Activated CD8-positive, alpha-beta T cell treated with anti-CD3 and anti-CD28 coated beads, Interleukin-2, amount 10 ng/mL, durations not matched to agents 7 days and 5 days (primary cell): ENCODE data around the gene CDK5RAP1. TPM values are rescaled to one million over a fixed set of nuclear protein-coding genes. Genes with fewer than 3 reads are reported as not detected.
"Not testable (repeated sequence)": the region's sequence is repeated elsewhere in the genome, so short reads cannot be mapped to it uniquely, and the experiment has no call there.

Experiments used
- ATAC-seq: fragments of 150-1000 bp; cut with Tn5 transposase; one replicate; pipeline ENCODE4 v1.10.0; 2021; ENCODE audit warnings: moderate library complexity
- CTCF ChIA-PET: fragments of 350-600 bp; sonication (Branson Sonifier 250); formaldehyde crosslinking; loops from one replicate; lab custom pipeline; 2021; ENCODE audit warnings: antibody characterized with exemption; lab: Charles Lee
- POLR2A ChIA-PET: fragments of 350-600 bp; sonication (Branson Sonifier 250); formaldehyde crosslinking; loops from one replicate; lab custom pipeline; 2021; ENCODE audit warnings: antibody characterized with exemption; lab: Charles Lee
- DNase-seq: peaks from one replicate; pipeline ENCODE4 v3.0.0-alpha.2; 2020
- H3K27ac Mint-ChIP-seq: one replicate; pipeline ENCODE4 v1.8.0; 2021; ENCODE audit warnings: mild to moderate bottlenecking, mixed read lengths
- H3K27me3 Mint-ChIP-seq: one replicate; pipeline ENCODE4 v1.8.0; 2021; ENCODE audit warnings: low read depth, mixed read lengths
- H3K36me3 Mint-ChIP-seq: one replicate; pipeline ENCODE4 v1.8.0; 2021; ENCODE audit warnings: low read depth, mixed read lengths
- H3K4me1 Mint-ChIP-seq: one replicate; pipeline ENCODE4 v1.8.0; 2021; ENCODE audit warnings: low read depth, mixed read lengths
- H3K4me3 Mint-ChIP-seq: one replicate; pipeline ENCODE4 v1.8.0; 2021; ENCODE audit warnings: mild to moderate bottlenecking, mixed read lengths
- H3K9me3 Mint-ChIP-seq: one replicate; pipeline ENCODE4 v1.8.0; 2022; ENCODE audit warnings: mixed read lengths; ENCODE audit not compliant: insufficient read depth
- total RNA-seq, 2 experiments: library from RNA; stranded (reverse); gene quantifications; one replicate each; pipeline ENCODE4 v1.2.3, GENCODE V29; 2021

The CDK5RAP1 gene
- 10 to 100 TPM; 32.9 to 37.5 TPM for total RNA-seq

DNA sequence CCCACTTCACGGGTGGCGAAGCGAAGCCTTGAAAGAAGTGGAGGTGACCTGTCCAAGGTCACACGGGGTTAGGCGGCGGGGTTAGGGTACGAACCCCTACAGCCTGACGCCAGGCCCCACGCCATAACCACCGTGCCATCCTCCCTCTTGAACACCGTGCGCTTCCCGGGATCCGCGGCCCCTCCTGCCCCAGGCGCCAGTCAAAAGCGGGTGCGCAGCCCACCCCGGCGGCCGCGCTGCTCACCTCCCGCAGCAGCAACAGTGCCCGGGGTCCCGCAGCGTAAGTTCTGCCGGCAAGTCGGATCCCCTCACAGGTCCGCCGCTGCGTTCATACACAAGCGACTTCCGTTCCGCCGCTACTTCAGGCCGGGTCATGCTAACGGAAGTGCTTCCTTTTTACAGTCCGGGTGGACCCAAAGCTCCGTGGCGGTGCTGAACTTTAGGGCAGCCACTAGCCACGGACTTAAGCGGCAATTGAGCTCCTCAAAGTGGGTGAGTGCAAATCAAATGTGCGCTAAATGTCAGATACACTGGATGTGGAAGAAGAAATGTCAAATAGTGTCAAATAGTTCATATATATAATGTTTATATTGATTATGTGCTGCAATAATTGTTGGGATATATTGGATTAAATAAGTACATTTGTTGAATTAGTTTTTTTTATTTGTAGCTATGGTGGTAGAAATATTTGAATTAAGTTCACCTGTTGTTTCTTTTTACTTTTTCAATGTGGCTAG is at the start of gene CDK5RAP1:
Gene CDK5RAP1 (minus strand): TSS at position 336 of the 737 bp plus-strand sequence. CDS start 4,455 bp downstream, outside the sequence.
- ATAC-seq, result peak; percentile 92
- DNase-seq, result peak; percentile 92
- Mint-ChIP-seq H3K36me3 (peaks cover 3% of the 10 kb centered on the region), H3K4me1 (peaks cover 31% of the 10 kb centered on the region), H3K4me3 (peak within 1 kb of the TSS; percentile 91), H3K27ac (peak within 1 kb of the TSS; percentile 92), H3K9me3 (no peaks in the 10 kb centered on the region), H3K27me3 (no peaks in the 10 kb centered on the region)
- CTCF ChIA-PET, result interaction anchor here (0.7 to 2.4 kb wide), 4 partner anchors 9 to 560 kb away, joined by 3 to 8 read pairs (median 5); no protein-coding TSS in a partner anchor
- POLR2A ChIA-PET, result interaction anchor here (0.6 to 1.5 kb wide), 12 partner anchors 10 to 711 kb away, joined by 3 to 8 read pairs (median 4); partner anchors contain the start of genes ACTL10, EIF2S2 and SNTA1

DNA sequence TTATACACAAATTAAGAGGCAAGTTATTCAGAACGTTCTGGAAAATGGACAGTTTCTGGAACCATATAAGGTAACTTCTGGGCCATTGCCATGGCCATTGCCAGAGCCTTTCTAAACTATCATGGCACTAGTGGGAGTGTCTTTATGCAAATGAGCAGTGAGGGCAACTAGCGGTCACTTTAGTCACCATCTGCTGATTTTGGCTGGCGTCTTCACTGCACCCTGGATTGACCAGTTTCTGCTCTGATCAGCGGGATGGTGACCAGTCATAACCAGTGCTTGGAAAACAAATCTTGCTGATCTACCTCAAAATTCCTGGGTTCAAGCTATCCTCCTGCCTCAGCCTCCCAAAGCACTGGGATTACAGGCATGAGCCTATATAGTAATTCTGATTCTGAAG is 49.5 kb upstream of the CDK5RAP1 start:
- Mint-ChIP-seq H3K27me3 (no peaks in the 10 kb centered on the region), H3K9me3 (no peaks in the 10 kb centered on the region), H3K36me3 (no peaks in the 10 kb centered on the region), H3K4me1 (peaks cover 10% of the 10 kb centered on the region), H3K4me3 (no peak overlapping the region), H3K27ac (no peak overlapping the region)
- ATAC-seq (no peak), DNase-seq (no peak)
- ChIA-PET CTCF (no interaction called here), POLR2A (interaction anchor here (0.6 kb wide), 1 partner anchor 203 kb away, joined by 3 read pairs; no protein-coding TSS in a partner anchor)

DNA sequence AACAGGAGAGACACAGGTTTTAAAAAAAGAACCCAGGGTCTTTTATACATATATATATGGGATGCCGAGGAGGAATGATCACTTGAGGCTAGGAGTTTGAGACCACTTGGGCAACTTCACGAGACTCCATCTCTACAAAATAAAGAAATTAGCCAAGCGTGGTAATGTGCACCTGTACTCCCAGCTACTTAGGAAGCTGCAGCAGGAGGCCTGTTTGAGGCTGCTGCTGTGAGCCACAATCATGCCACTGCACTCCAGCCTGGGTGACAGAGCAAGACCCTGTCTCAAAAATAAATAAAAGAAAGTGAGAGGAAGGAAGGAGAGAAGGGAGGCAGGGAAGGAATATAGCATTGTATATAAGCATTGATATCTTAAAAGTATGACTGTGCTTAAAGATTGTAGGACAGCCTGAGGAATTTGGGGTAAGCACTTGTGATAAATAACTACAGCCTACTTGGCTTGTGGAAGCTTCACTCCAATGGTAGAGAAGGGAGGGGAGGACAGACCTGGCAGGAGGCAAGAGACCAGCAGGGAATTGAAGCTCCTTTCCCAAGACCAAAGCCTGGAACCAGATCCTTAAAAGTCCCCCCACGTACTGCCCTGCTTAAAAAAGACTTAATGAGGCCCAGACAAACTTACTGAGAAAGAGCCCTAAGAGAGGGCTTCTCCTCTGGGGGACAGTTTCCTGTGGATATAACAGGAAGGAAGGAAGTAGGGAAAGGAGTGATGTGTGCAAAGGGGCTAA is 44.7 kb upstream of the CDK5RAP1 start:
- Mint-ChIP-seq H3K36me3 (no peaks in the 10 kb centered on the region), H3K27me3 (peaks cover 11% of the 10 kb centered on the region), H3K4me3 (no peak overlapping the region), H3K4me1 (peaks cover 34% of the 10 kb centered on the region), H3K9me3 (no peaks in the 10 kb centered on the region), H3K27ac (peak overlapping the region; percentile 39)
- ChIA-PET POLR2A (interaction anchor here (0.6 kb wide), 1 partner anchor 13 kb away, joined by 3 read pairs; no protein-coding TSS in a partner anchor), CTCF (interaction anchor here (0.8 to 1.9 kb wide), 4 partner anchors 46 to 286 kb away, joined by 3 to 7 read pairs (median 3); partner anchors contain the start of gene ZNF341)
- no peak for ATAC-seq
- DNase-seq, result no peak

GRCh38 chr20:33444797-33445560 is 43.7 kb upstream of the CDK5RAP1 start:
- H3K9me3 Mint-ChIP-seq, result no peaks in the 10 kb centered on the region
- CTCF ChIA-PET, result interaction anchor here (0.6 to 2.9 kb wide), 9 partner anchors 9 to 287 kb away, joined by 3 to 12 read pairs (median 4); partner anchors contain the start of genes ACTL10 and ZNF341
- H3K27me3 Mint-ChIP-seq, result peaks cover 11% of the 10 kb centered on the region
- peaks cover 34% of the 10 kb centered on the region for H3K4me1 Mint-ChIP-seq
- DNase-seq (peak; percentile 50), ATAC-seq (no peak)
- H3K36me3 Mint-ChIP-seq, result no peaks in the 10 kb centered on the region
- POLR2A ChIA-PET, result interaction anchor here (1.7 kb wide), 1 partner anchor 43 kb away, joined by 8 read pairs; the partner anchor contains the start of gene CDK5RAP1
- peak overlapping the region; percentile 85 for H3K4me3 Mint-ChIP-seq
- peak overlapping the region; percentile 95 for H3K27ac Mint-ChIP-seq

GRCh38 chr20:33443512-33444239 is 42.4 kb upstream of the CDK5RAP1 start, which contains the start of gene SNTA1:
SNTA1 (minus strand) TSS chr20:33443763; CDS start chr20:33443620, 143 bp downstream.
- ATAC-seq, result peak; percentile 88
- peak within 1 kb of the TSS; percentile 85 for H3K4me3 Mint-ChIP-seq
- H3K27ac Mint-ChIP-seq, result peak within 1 kb of the TSS; percentile 95
- ChIA-PET CTCF (interaction anchor here (0.9 to 2.9 kb wide), 4 partner anchors 12 to 224 kb away, joined by 3 to 12 read pairs (median 6); partner anchors contain the start of gene ACTL10), POLR2A (interaction anchor here (0.6 to 1.7 kb wide), 4 partner anchors 42 to 669 kb away, joined by 3 to 8 read pairs (median 3); partner anchors contain the start of gene CDK5RAP1)
- H3K27me3 Mint-ChIP-seq, result peaks cover 11% of the 10 kb centered on the region
- peak; percentile 94 for DNase-seq
- no peaks in the 10 kb centered on the region for H3K9me3 Mint-ChIP-seq
- peaks cover 34% of the 10 kb centered on the region for H3K4me1 Mint-ChIP-seq
- H3K36me3 Mint-ChIP-seq, result no peaks in the 10 kb centered on the region

- CTCF ChIA-PET, result interaction anchor here (0.9 to 2.9 kb wide), 3 partner anchors 43 to 225 kb away, joined by 3 to 12 read pairs (median 4); partner anchors contain the start of gene ACTL10
These were observed 41.7 kb upstream of the CDK5RAP1 start for GRCh38 chr20:33443006-33443511.

GRCh38 chr20:33442136-33443005 is 41.1 kb upstream of the CDK5RAP1 start:
- POLR2A ChIA-PET, result interaction anchor here (1.0 to 1.5 kb wide), 2 partner anchors 223 to 670 kb away, joined by 3 read pairs; no protein-coding TSS in a partner anchor
- peaks cover 11% of the 10 kb centered on the region for H3K27me3 Mint-ChIP-seq
- no peak for ATAC-seq
- H3K4me1 Mint-ChIP-seq, result peaks cover 34% of the 10 kb centered on the region
- H3K4me3 Mint-ChIP-seq, result peak overlapping the region; percentile 69
- peak; percentile 22 for DNase-seq
- peak overlapping the region; percentile 68 for H3K27ac Mint-ChIP-seq
- CTCF ChIA-PET, result interaction anchor here (0.9 to 2.9 kb wide), 2 partner anchors 42 to 225 kb away, joined by 3 to 12 read pairs; partner anchors contain the start of gene ACTL10
- no peaks in the 10 kb centered on the region for H3K36me3 Mint-ChIP-seq
- no peaks in the 10 kb centered on the region for H3K9me3 Mint-ChIP-seq

More at GRCh38 chr20:33443006-33443511, 41.7 kb upstream of the CDK5RAP1 start:
- peaks cover 34% of the 10 kb centered on the region for H3K4me1 Mint-ChIP-seq
- POLR2A ChIA-PET, result interaction anchor here (0.6 to 1.5 kb wide), 3 partner anchors 222 to 670 kb away, joined by 3 read pairs; no protein-coding TSS in a partner anchor
- H3K4me3 Mint-ChIP-seq, result peak overlapping the region; percentile 69
- no peaks in the 10 kb centered on the region for H3K9me3 Mint-ChIP-seq
- peak overlapping the region; percentile 68 for H3K27ac Mint-ChIP-seq
- peak; percentile 23 for ATAC-seq
- H3K27me3 Mint-ChIP-seq, result peaks cover 11% of the 10 kb centered on the region
- peak; percentile 30 for DNase-seq
- H3K36me3 Mint-ChIP-seq, result no peaks in the 10 kb centered on the region

DNA sequence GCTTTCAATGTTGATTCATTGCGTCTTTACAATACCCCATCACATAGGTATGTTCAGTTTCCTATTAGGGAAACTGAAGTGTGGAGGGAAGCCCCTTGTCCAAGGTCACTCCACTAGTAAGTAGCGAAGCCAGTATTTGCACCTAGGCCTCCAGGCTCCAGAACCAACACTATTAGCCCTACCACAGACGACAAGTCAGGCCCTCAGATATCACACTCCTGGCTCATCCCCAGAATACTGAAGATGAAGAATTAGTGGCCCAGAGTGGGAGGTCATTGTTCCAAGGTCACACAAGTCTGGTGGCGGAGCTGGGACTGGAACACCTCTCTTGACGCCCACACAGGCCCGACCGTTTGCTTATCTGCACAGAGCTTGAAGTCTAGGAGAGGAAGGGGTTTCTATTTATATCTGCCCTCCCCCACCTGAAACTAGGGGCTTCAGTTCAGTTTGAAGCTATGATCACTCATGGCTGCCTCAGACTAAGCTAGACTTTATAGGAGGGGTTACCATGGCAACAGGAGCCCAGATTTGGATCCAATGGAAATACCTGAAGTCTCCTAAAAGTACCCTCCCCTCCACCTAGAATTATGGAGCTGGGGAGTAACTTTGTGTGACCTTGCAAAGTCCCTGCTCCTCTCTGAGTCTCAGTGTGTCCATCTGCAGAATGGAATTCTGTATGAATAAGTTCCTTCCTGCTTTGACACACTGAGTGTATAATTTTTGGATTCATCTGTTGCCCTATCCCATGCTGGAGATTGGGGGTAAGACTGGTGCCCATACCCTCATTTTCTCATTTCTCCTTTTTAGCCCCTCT is 40.0 kb upstream of the CDK5RAP1 start:
- H3K27ac Mint-ChIP-seq, result no peak overlapping the region
- H3K36me3 Mint-ChIP-seq, result no peaks in the 10 kb centered on the region
- no peaks in the 10 kb centered on the region for H3K9me3 Mint-ChIP-seq
- peaks cover 29% of the 10 kb centered on the region for H3K4me1 Mint-ChIP-seq
- DNase-seq, result no peak
- H3K4me3 Mint-ChIP-seq, result no peak overlapping the region
- no peak for ATAC-seq
- CTCF ChIA-PET, result interaction anchor here (1.0 kb wide), 1 partner anchor 227 kb away, joined by 3 read pairs; no protein-coding TSS in a partner anchor
- H3K27me3 Mint-ChIP-seq, result peaks cover 11% of the 10 kb centered on the region
- POLR2A ChIA-PET, result no interaction called here

DNA sequence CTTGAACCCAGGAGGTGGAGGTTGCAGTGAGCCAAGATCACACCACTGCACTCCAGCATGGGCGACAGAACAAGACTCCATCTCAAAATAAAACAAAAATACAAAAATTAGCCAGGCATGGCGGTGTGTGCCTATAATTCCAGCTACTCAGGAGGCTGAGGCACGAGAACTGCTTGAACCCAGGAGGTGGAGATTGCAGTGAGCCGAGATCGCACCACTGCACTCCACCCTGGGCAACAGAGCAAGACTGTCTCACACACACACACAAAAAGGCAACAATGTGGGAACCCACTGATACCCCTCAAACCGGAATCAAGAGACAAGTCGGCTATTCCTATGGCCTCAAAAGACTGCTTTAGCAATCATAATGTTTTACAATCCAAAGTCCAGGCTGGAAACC is 39.2 kb upstream of the CDK5RAP1 start:
- CTCF ChIA-PET, result interaction anchor here (1.0 kb wide), 1 partner anchor 228 kb away, joined by 3 read pairs; no protein-coding TSS in a partner anchor
- H3K27ac Mint-ChIP-seq, DNase-seq, H3K9me3 Mint-ChIP-seq, ATAC-seq, H3K4me3 Mint-ChIP-seq, H3K36me3 Mint-ChIP-seq, POLR2A ChIA-PET: not testable (repeated sequence)
- peaks cover 11% of the 10 kb centered on the region for H3K27me3 Mint-ChIP-seq
- peaks cover 23% of the 10 kb centered on the region for H3K4me1 Mint-ChIP-seq
